Kidney (tissue), 14 donors: Measurements from ENCODE around the gene ZNF398. TPM values are rescaled to one million over a fixed set of nuclear protein-coding genes. Genes with fewer than 3 reads are reported as not detected.

Experiments
- DNase-seq, 5 donors: peaks; one replicate each; pipeline ENCODE4 v3.0.0-alpha.2; 2013 to 2020
- FAIRE-seq: peaks from 2 replicates; lab custom pipeline; 2012; peaks lifted over from hg19 to GRCh38; lab: Jason Lieb, UNC
- H3K27ac ChIP-seq, 2 donors: one replicate each; pipeline ENCODE4 v1.7.0; 2013; ENCODE audit warnings: low read depth in 2 of 2, low read length in 2 of 2, inconsistent platforms in 1 of 2
- H3K27me3 ChIP-seq: one replicate; pipeline ENCODE4 v1.7.1; 2013; ENCODE audit warnings: low read length, inconsistent platforms; ENCODE audit not compliant: control insufficient read depth, insufficient read depth
- H3K36me3 ChIP-seq, 3 donors: one replicate each; pipeline versions ENCODE4 v1.7.0 to v1.7.1; 2013; ENCODE audit warnings: low read length in 3 of 3, control low read depth in 1 of 3, inconsistent platforms in 1 of 3; ENCODE audit not compliant: insufficient read depth in 3 of 3, control insufficient read depth in 2 of 3
- H3K4me1 ChIP-seq, 3 donors: one replicate each; pipeline versions ENCODE4 v1.7.0 to v1.7.1; 2013; ENCODE audit warnings: low read length in 3 of 3, inconsistent platforms in 1 of 3, low read depth in 1 of 3; ENCODE audit not compliant: control insufficient read depth in 2 of 3, insufficient read depth in 2 of 3
- H3K4me3 ChIP-seq, 3 donors: one replicate each; pipeline versions ENCODE4 v1.7.0 to v1.8.1; 2013; ENCODE audit warnings: low read length in 3 of 3, control low read depth in 1 of 3, inconsistent platforms in 1 of 3
- H3K9ac ChIP-seq, 3 donors: one replicate each; pipeline versions ENCODE4 v1.7.0 to v1.7.1; 2013; ENCODE audit warnings: low read length in 3 of 3, control low read depth in 1 of 3, inconsistent platforms in 1 of 3
- H3K9me3 ChIP-seq, 3 donors: one replicate each; pipeline versions ENCODE4 v1.7.0 to v1.7.1; 2013; ENCODE audit warnings: low read length in 3 of 3, control low read depth in 1 of 3, inconsistent platforms in 1 of 3; ENCODE audit not compliant: control insufficient read depth in 2 of 3, insufficient read depth in 1 of 3
- intact Hi-C: fragments of 100-400 bp; cut with DNase I; formaldehyde crosslinking; loops from one replicate; pipeline ENCODE4 v1.11.1; 2022
- polyA plus RNA-seq: library from polyadenylated mRNA; stranded (reverse); fragments of 350-450 nt; fragmentation: Illumina TruSeq; extraction: RNeasy Lipid Tissue Mini Kit (QIAGEN cat#74804); gene quantifications from one replicate; pipeline ENCODE4 v1.2.3, GENCODE V29; 2014; ENCODE audit warnings: low read depth, low replicate concordance; ENCODE audit not compliant: insufficient read depth
- total RNA-seq: library from RNA; stranded (reverse); fragmentation: NEBNext Ultra II Directional; extraction: Animal tissue kit (Norgen Biotek cat#: 25700); gene quantifications from one replicate; pipeline ENCODE4 v1.2.1, GENCODE V29; 2021
- TF ChIP-seq, protein P1 (sequence below): IDR thresholded peaks from 3 replicates; pipeline ENCODE4 v1.5.1; 2012; ENCODE audit warnings: mild to moderate bottlenecking, moderate library complexity, borderline replicate concordance; ENCODE audit not compliant: insufficient read depth; ENCODE audit errors: extremely low read depth
- donor health status: control.
- donor health status: control.
- donor health status: control.
- donor health status: control.
- donor health status: control.
- donor health status: DM: yes; HTN: yes; CAD: no.
- donor health status: Normal renal cell carcinoma (clear cell type).

ZNF398 gene
- total and polyA plus RNA-seq, 2 donors from 2014 or later = 3.2 to 12.6 TPM

DNA sequence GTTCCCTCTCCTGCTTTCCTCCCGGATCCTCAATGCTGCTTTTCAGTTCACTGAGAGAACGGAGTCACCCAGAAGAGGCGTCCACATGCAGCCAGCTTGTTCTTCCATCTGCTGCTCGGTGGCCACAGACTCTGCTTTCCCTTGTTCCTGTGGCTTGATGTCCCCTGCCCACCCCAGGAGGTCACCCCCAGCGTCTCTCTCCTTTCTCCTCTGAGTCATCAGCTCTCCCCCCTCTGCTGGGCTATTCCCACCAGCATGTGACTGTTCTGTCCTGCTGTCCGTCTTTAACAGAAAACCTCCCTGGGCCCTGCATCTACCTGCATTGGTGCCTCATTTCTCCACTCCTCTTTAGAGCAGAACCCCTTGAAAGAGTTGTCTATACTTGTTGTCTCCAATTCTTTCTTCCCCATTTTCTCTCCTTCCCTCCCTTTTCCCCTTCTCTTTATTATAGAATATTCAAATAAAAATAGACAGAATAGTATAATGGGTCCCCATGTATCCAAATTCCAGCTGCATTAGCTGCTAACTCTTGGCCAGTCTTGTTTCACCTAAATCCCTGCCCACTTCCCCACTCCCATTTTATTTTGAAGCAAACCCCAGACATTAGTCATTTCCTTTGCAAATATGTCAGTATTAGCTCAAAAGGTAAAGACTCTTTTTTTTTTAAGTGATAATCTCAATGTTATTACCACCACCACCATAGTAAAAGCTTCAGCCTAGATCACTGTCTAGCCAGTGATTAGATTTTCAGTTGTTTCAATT is 52.2 kb downstream of the ZNF398 start:
- TF ChIP-seq, protein P1, sequence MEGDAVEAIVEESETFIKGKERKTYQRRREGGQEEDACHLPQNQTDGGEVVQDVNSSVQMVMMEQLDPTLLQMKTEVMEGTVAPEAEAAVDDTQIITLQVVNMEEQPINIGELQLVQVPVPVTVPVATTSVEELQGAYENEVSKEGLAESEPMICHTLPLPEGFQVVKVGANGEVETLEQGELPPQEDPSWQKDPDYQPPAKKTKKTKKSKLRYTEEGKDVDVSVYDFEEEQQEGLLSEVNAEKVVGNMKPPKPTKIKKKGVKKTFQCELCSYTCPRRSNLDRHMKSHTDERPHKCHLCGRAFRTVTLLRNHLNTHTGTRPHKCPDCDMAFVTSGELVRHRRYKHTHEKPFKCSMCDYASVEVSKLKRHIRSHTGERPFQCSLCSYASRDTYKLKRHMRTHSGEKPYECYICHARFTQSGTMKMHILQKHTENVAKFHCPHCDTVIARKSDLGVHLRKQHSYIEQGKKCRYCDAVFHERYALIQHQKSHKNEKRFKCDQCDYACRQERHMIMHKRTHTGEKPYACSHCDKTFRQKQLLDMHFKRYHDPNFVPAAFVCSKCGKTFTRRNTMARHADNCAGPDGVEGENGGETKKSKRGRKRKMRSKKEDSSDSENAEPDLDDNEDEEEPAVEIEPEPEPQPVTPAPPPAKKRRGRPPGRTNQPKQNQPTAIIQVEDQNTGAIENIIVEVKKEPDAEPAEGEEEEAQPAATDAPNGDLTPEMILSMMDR = no peak
- Histone ChIP-seq H3K9ac (no peak overlapping the region), H3K4me3 (no peak overlapping the region), H3K27ac (no peak overlapping the region), H3K27me3 (no peaks in the 10 kb centered on the region), H3K36me3 (peaks cover 18 to 38% (median 29%) of the 10 kb centered on the region in 3 donors), H3K9me3 (no peaks in the 10 kb centered on the region), H3K4me1 (peaks cover 0 to 11% (median 5%) of the 10 kb centered on the region in 3 donors)
- no peak for FAIRE-seq
- DNase-seq = no peak
- intact Hi-C loops = no loop called here

DNA sequence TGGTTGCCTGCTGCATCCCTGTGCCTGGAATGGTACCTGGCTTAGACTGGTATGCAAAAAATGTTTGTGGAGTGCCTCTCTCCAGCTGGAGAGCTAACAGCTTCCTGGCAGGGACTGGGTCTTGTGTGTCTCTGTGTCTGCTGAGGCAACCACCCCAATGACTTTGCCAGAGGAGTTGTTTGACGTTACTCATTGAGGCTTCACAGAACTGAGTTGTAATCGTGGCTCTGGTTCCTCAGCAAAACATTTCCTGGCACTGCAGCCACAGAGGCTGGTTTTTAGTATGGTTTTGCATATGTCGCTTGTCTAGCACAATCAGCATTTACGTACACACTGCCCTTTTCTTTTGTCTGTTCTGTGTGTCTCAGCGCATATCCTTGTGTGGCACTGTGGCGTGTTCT is 55.6 kb downstream of the ZNF398 start:
- FAIRE-seq = no peak
- no peak overlapping the region for H3K27ac ChIP-seq
- H3K27me3 ChIP-seq = no peaks in the 10 kb centered on the region
- intact Hi-C loops = no loop called here
- H3K4me1 ChIP-seq = no peaks in the 10 kb centered on the region
- H3K4me3 ChIP-seq = no peak overlapping the region
- no peak for DNase-seq
- H3K9ac ChIP-seq = no peak overlapping the region
- TF ChIP-seq, protein P1 = no peak
- peaks cover 20 to 53% (median 46%) of the 10 kb centered on the region in 3 donors for H3K36me3 ChIP-seq
- H3K9me3 ChIP-seq = no peaks in the 10 kb centered on the region

DNA sequence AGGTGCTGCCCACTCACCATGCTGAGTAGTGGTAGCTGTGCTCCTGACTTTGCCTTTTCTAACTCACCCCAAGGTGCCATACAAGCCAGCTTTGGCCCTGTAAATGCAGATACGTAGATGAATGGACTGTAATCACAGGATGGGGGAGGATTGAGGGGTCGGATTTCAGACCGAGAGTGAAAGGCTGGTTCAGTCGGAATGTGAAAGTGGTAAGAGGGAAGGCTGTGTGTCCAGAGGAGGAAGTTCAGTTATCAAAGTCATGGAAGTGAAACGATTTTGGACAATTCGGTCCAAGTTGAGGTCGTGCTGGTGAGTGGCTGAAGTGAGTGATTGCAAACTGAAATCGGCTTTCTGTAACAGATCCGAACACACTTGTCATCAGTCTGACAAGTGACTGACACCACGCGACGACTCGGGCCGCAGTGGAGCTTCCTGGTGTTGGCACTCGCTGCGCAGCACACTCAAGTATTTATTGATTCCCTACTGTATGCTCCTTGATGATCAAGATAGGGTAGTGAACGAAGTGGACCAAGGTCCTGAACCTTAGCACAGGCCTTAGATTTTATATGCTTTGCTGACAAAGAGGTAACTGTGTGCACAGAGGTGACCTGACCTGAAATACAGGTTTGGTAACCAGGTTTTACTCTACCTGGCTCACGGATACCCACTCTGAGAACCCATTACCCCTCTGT is 58.6 kb downstream of the ZNF398 start:
- TF ChIP-seq, protein P1 = no peak
- no peak for FAIRE-seq
- Histone ChIP-seq H3K4me3 (no peak overlapping the region), H3K9ac (no peak overlapping the region), H3K27me3 (no peaks in the 10 kb centered on the region), H3K27ac (no peak overlapping the region), H3K4me1 (no peaks in the 10 kb centered on the region), H3K36me3 (peaks cover 19 to 53% (median 43%) of the 10 kb centered on the region in 3 donors), H3K9me3 (no peaks in the 10 kb centered on the region)
- intact Hi-C loops = no loop called here
- peak in 2 of 5 donors; percentile 22 to 25 for DNase-seq
